GM21360 (cell line): ENCODE results near the gene CEP135.

Experiments
- ATAC-seq: cut with Tn5 transposase; IDR thresholded peaks from one replicate; pipeline ENCODE4 v1.9.1; 2021; ENCODE audit warnings: mild to moderate bottlenecking, moderate library complexity; ENCODE audit not compliant: unreplicated experiment

CEP135 gene

GRCh38 chr4:56007154-56007553 is 58.4 kb downstream of the CEP135 start:
- no peak for ATAC-seq

- ATAC-seq: no peak
Observed at GRCh38 chr4:56008206-56008605, 59.5 kb downstream of the CEP135 start.

- ATAC-seq: no peak
Observed at GRCh38 chr4:56026596-56026995, 77.9 kb downstream of the CEP135 start.

GRCh38 chr4:56028165-56028564 is 79.4 kb downstream of the CEP135 start:
- ATAC-seq: no peak

DNA sequence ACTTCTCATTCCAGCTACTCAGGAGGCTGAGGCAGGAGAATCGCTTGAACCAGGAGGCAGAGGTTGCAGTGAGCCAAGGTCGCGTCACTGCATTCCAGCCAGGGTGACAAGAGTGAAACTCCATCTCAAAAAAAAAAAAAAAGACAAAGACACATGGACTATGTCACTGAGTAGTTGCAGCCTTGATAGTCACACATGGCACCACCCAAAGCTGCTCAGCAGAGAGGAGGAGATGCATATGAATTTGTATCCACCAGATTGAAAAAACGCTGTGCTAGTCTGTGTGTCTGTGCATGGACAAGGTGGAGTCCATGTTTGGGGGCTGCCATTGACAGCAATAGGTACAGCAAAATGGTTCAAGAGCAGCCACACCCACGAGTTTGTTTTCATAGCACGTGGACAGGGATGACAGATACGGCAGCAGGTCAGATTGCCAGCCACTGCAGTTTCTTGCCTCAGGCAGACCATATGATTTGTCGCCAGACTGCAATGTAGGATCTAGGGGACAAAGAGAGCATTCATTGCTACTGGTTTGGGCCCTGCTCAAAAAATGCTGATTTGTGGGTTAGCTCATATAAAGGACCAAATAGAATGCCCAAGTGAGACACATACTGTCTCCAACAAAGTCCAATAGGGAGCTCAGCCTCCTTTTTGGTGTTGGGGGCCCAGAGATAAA is 89.9 kb downstream of the CEP135 start:
- ATAC-seq: no peak

DNA sequence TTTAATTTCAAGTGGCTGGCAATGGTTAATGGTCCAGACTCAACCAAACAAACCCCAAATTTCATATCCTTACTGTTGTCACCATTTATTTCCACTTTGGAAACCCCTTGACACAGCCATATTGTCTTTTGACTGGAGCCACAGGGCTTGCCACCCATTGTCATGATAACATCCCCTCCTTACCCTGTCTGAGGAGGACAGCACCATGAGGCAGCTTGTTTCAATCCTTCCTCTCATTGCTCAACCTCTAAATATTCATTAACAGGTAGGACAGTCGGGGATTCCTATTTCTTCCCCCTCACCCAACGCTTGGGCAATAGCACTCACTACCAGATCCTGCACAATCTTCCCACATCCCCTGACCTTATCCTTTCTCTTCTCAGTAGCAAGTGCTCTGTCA is 92.1 kb downstream of the CEP135 start:
- ATAC-seq: no peak

DNA sequence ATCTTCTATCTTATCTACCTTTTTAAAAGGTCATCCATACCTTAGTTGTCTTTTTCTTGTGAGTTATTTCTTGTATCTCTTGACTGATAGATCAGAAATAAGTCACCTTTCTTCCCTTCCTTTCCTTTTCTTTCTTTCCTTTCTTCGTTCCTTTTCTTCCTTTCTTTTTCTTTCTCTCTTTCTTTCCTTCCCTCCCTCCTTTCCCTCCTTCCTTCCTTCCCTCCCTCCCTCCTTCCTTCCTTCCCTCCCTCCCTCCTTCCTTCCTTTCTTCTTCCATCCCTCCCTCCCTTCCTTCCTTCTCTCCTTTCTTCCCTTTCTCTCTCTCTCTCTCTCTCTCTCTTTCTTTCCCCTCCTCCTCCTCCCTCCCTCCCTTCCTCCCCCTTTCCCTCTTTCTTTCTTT is 93.5 kb downstream of the CEP135 start:
- ATAC-seq: no peak

- ATAC-seq: no peak
Observed at GRCh38 chr4:56048383-56048701, 99.6 kb downstream of the CEP135 start.

GRCh38 chr4:56048702-56049431 is 100.1 kb downstream of the CEP135 start:
- ATAC-seq: peak; percentile 98

- ATAC-seq: no peak
Observed at GRCh38 chr4:56050625-56051024, 101.9 kb downstream of the CEP135 start.

GRCh38 chr4:56051029-56051709 is 102.4 kb downstream of the CEP135 start:
- ATAC-seq: no peak

- no peak for ATAC-seq
Observed at GRCh38 chr4:56051710-56052075, 102.9 kb downstream of the CEP135 start.

GRCh38 chr4:56052481-56052880 is 103.7 kb downstream of the CEP135 start:
- no peak for ATAC-seq

DNA sequence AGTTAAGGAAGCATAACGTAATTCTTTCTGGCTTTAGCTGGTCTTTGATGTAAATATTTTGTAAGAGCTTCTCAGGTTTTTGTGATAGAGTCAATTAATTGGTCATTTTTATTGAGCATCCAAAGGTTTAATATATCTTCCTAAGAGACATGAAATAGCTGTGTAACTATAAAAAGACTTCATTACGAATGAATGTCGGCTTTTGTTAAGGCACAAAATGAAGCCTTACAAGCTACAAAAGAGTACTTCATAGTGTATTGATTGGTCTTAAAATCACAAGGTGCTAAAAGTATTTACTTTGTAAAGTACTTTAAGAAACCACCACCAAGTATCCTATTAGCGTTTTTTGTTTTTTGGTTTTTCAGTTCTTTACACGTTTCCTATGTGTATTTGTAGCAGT is 104.2 kb downstream of the CEP135 start:
- no peak for ATAC-seq

DNA sequence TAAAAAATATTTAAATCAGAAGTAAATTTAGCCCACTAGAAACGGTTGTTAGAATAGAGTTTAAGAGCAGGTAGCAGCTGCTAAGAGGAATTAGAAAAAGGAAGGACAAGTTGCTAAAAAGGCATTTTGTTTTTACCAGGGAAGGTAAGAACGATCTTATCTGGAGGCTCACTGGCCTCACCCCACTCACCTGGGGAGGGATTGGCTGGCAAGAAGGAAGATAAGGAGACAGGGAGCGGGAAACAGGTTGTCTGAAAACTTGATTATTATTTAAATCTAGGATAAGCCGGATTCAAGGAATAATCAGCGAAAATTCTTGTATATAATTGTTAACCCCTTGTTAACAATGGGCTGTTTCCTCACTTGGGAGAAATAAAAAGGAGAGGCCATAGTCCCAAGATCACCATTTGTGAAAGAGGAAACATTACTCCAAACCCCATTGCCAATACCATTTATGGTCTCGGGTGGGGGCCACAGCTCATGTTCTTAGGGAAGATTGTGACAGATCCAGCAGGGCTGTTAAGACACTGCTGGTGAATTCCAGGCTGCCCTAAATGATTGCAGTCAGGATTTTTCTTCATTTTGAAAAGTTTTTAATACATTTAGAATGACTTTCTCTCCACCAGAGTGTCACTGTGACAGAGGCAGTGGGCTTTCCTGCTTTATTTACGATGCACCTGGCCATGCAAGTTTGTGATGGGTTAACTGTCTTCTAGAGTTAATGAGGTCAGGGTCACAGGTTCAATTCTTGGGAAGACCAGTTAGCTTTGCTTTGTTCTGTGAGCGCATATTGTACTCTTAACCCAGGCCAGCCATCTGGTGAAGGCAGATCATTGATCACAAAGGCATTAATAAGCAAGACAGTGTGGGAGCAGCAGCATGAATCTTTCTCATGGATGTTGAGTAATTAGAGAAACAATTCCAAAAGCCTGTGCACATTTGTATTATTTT is 106.6 kb downstream of the CEP135 start:
- no peak for ATAC-seq

GRCh38 chr4:56055991-56056390 is 107.2 kb downstream of the CEP135 start:
- ATAC-seq: no peak

- ATAC-seq: no peak
Observed at GRCh38 chr4:56058555-56058954, 109.8 kb downstream of the CEP135 start.

GRCh38 chr4:56060036-56060435 is 111.3 kb downstream of the CEP135 start:
- no peak for ATAC-seq

GRCh38 chr4:56062106-56062505 is 113.4 kb downstream of the CEP135 start:
- ATAC-seq: no peak

DNA sequence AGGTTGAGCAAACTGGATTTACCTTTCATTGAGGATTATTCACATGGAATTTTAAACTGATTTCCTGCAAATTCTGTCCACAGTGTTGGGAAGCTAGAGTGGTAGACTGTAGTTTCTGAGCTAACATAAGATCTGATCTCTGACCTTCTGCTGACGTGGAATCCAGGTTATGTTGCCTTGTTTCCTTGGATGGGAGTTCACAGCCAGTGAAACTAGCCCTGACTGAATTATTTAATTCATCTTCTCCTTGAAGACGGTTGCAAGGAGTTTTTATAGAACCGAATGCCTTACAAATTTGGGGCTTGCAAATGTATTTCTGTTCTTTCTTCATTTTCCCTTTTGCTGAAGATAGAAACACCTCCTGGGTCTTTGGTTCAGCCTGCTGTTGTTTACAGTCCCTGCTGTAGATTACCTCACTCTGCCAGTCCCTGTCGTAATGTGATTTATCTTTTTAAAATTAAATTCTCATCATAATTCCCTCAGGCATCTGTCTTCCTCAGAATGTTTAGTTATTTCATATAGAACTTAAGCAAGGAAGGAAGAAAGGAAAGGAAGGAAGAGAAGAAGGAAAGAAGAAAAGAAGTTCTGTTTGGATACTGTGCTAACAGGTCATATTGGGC is 113.9 kb downstream of the CEP135 start:
- ATAC-seq: no peak

GRCh38 chr4:56066493-56066892 is 117.7 kb downstream of the CEP135 start:
- no peak for ATAC-seq
